SK-N-MC (cell line): Measurements from ENCODE around the gene CD101.
A peak's percentile ranks its signal among the peaks of the same experiment; 100 is the strongest.

ENCODE experiments used
- DNase-seq: peaks from one replicate; pipeline ENCODE4 v3.0.0-alpha.2; 2011; ENCODE audit warnings: low read depth, low spot score
- H3K27ac ChIP-seq: fragments of 200-600 bp; sonication (generic); 2 replicates; pipeline ENCODE4 v1.5.1; 2016; ENCODE audit warnings: mixed run types
- H3K36me3 ChIP-seq: fragments of 200-600 bp; sonication (generic); 2 replicates; pipeline ENCODE4 v1.6.1; 2017; ENCODE audit warnings: antibody characterized with exemption, low read length, mixed read lengths; ENCODE audit not compliant: insufficient read depth
- H3K4me3 ChIP-seq: fragments of 200-600 bp; sonication (generic); 2 replicates; pipeline ENCODE4 v1.5.1; 2016
- H3K9ac ChIP-seq: fragments of 200-600 bp; sonication (generic); 2 replicates; pipeline ENCODE4 v1.8.0; 2017; ENCODE audit warnings: mixed run types, mixed read lengths; ENCODE audit not compliant: insufficient read length
- H3K9me3 ChIP-seq: fragments of 200-600 bp; sonication (generic); 2 replicates; pipeline ENCODE4 v1.6.1; 2017; ENCODE audit warnings: low read depth, mild to moderate bottlenecking, antibody characterized with exemption, low read length, moderate library complexity, mixed read lengths
- EZH2 ChIP-seq: fragments of 200-600 bp; sonication (generic); IDR thresholded peaks from one replicate; pipeline ENCODE4 v1.6.1; 2017; ENCODE audit warnings: antibody characterized with exemption
- FOXP2 ChIP-seq: optimal IDR thresholded peaks from 2 replicates; pipeline ENCODE3; 2011; ENCODE audit warnings: mild to moderate bottlenecking, moderate library complexity; ENCODE audit not compliant: insufficient read depth; ENCODE audit errors: extremely low read length, control extremely low read depth
- POLR2AphosphoS5 ChIP-seq: IDR thresholded peaks from 2 replicates; pipeline ENCODE4 v1.6.1; 2012; ENCODE audit warnings: mild to moderate bottlenecking, low read depth, low read length, borderline replicate concordance

Gene CD101

GRCh38 chr1:117046781-117047180 is 45.2 kb downstream of the CD101 start:
- no peak for TF ChIP-seq EZH2
- no peak for TF ChIP-seq FOXP2
- TF ChIP-seq POLR2AphosphoS5 = no peak
- Histone ChIP-seq H3K4me3 (no peak overlapping the region), H3K9me3 (no peaks in the 10 kb centered on the region), H3K36me3 (no peaks in the 10 kb centered on the region), H3K9ac (no peak overlapping the region), H3K27ac (no peak overlapping the region)
- DNase-seq = no peak

- DNase-seq = no peak
- no peak for TF ChIP-seq FOXP2
- TF ChIP-seq EZH2 = no peak
- no peak for TF ChIP-seq POLR2AphosphoS5
These were observed 45.7 kb downstream of the CD101 start for GRCh38 chr1:117047271-117047670.

GRCh38 chr1:117049857-117050256 is 48.3 kb downstream of the CD101 start:
- no peak for DNase-seq
- Histone ChIP-seq H3K9me3 (no peaks in the 10 kb centered on the region), H3K36me3 (no peaks in the 10 kb centered on the region), H3K27ac (no peak overlapping the region), H3K4me3 (no peak overlapping the region), H3K9ac (no peak overlapping the region)
- TF ChIP-seq FOXP2 (no peak), EZH2 (no peak), POLR2AphosphoS5 (no peak)

More at GRCh38 chr1:117047271-117047670, 45.7 kb downstream of the CD101 start:
- H3K27ac ChIP-seq = no peak overlapping the region
- H3K9me3 ChIP-seq = no peaks in the 10 kb centered on the region
- no peak overlapping the region for H3K4me3 ChIP-seq
- no peak overlapping the region for H3K9ac ChIP-seq
- no peaks in the 10 kb centered on the region for H3K36me3 ChIP-seq

GRCh38 chr1:117051224-117052064 is 49.9 kb downstream of the CD101 start:
- Histone ChIP-seq H3K4me3 (no peak overlapping the region), H3K27ac (no peak overlapping the region), H3K9me3 (no peaks in the 10 kb centered on the region), H3K36me3 (no peaks in the 10 kb centered on the region), H3K9ac (no peak overlapping the region)
- no peak for DNase-seq
- TF ChIP-seq EZH2 = no peak
- no peak for TF ChIP-seq FOXP2
- TF ChIP-seq POLR2AphosphoS5 = no peak

- Histone ChIP-seq H3K9ac (no peak overlapping the region), H3K9me3 (no peaks in the 10 kb centered on the region), H3K27ac (no peak overlapping the region), H3K36me3 (no peaks in the 10 kb centered on the region), H3K4me3 (no peak overlapping the region)
- DNase-seq = no peak
- TF ChIP-seq POLR2AphosphoS5 (no peak), FOXP2 (no peak), EZH2 (no peak)
These were observed 52.5 kb downstream of the CD101 start for GRCh38 chr1:117054068-117054467.

- no peak overlapping the region for H3K27ac ChIP-seq
- H3K9me3 ChIP-seq = no peaks in the 10 kb centered on the region
- H3K36me3 ChIP-seq = peaks cover 3% of the 10 kb centered on the region; the same call in 1 of the 2 replicates
- TF ChIP-seq POLR2AphosphoS5 (no peak), FOXP2 (no peak), EZH2 (no peak)
- peak overlapping the region; percentile 96 for H3K4me3 ChIP-seq
- no peak for DNase-seq
- peak overlapping the region; percentile 86 for H3K9ac ChIP-seq
These were observed 57.2 kb downstream of the CD101 start for GRCh38 chr1:117058810-117059209.

- H3K4me3 ChIP-seq = peak overlapping the region; percentile 96
- peak overlapping the region; percentile 86 for H3K9ac ChIP-seq
- no peaks in the 10 kb centered on the region for H3K9me3 ChIP-seq
- TF ChIP-seq EZH2 = no peak
- no peak for TF ChIP-seq FOXP2
- TF ChIP-seq POLR2AphosphoS5 = no peak
- peak overlapping the region; percentile 82 for H3K27ac ChIP-seq
- DNase-seq = no peak
- H3K36me3 ChIP-seq = peaks cover 3% of the 10 kb centered on the region; the same call in 1 of the 2 replicates
These were observed 57.7 kb downstream of the CD101 start for GRCh38 chr1:117059334-117059677.

GRCh38 chr1:117059678-117060440 is 58.3 kb downstream of the CD101 start, which contains the start of gene TTF2:
Gene TTF2 (plus strand): TSS chr1:117060326. CDS start chr1:117060347, 21 bp downstream.
- peak within 1 kb of the TSS; percentile 96 for H3K4me3 ChIP-seq
- H3K9ac ChIP-seq = peak within 1 kb of the TSS; percentile 86
- no peaks in the 10 kb centered on the region for H3K9me3 ChIP-seq
- TF ChIP-seq FOXP2 (no peak), EZH2 (no peak), POLR2AphosphoS5 (peak; percentile 80)
- H3K36me3 ChIP-seq = peaks cover 3% of the 10 kb centered on the region; the same call in 1 of the 2 replicates
- H3K27ac ChIP-seq = peak within 1 kb of the TSS; percentile 82
- peak; percentile 99 for DNase-seq
